Liver (tissue), 9 donors: ENCODE results near the gene PLXND1. TPM values are rescaled to one million over a fixed set of nuclear protein-coding genes. Genes with fewer than 3 reads are reported as not detected.

Source experiments
- DNase-seq: peaks from one replicate; pipeline ENCODE4 v3.0.0-alpha.2; 2017; ENCODE audit warnings: low spot score
- H3K27ac ChIP-seq, 2 donors: one replicate each; pipeline ENCODE4 v1.7.0; 2013; ENCODE audit warnings: inconsistent platforms in 2 of 2, low read length in 2 of 2, control low read depth in 1 of 2, low read depth in 1 of 2, mild to moderate bottlenecking in 1 of 2
- H3K27me3 ChIP-seq, 4 donors: one replicate each; pipeline versions ENCODE4 v1.6.1 to v1.7.0; 2013; ENCODE audit warnings: low read length in 3 of 4, inconsistent platforms in 1 of 4, mild to moderate bottlenecking in 1 of 4, moderate library complexity in 1 of 4; ENCODE audit not compliant: control insufficient read depth in 4 of 4, insufficient read depth in 4 of 4
- H3K36me3 ChIP-seq, 4 donors: one replicate each; pipeline versions ENCODE4 v1.6.1 to v1.7.0; 2013; ENCODE audit warnings: low read length in 3 of 4, mild to moderate bottlenecking in 3 of 4, low read depth in 1 of 4, moderate library complexity in 1 of 4; ENCODE audit not compliant: control insufficient read depth in 4 of 4, insufficient read depth in 3 of 4
- H3K4me1 ChIP-seq, 4 donors: one replicate each; pipeline versions ENCODE4 v1.6.1 to v1.7.0; 2013; ENCODE audit warnings: low read length in 3 of 4, mild to moderate bottlenecking in 3 of 4, moderate library complexity in 1 of 4; ENCODE audit not compliant: control insufficient read depth in 4 of 4, insufficient read depth in 4 of 4
- H3K4me3 ChIP-seq, 3 donors: one replicate each; pipeline versions ENCODE4 v1.6.1 to v1.7.0; 2013; ENCODE audit warnings: low read length in 3 of 3, control low read depth in 1 of 3, low read depth in 1 of 3, mild to moderate bottlenecking in 1 of 3
- H3K9ac ChIP-seq, 2 donors: one replicate each; pipeline ENCODE4 v1.7.0; 2013; ENCODE audit warnings: low read length in 2 of 2, mild to moderate bottlenecking in 2 of 2, moderate library complexity in 2 of 2, control low read depth in 1 of 2, low read depth in 1 of 2
- H3K9me3 ChIP-seq, 4 donors: one replicate each; pipeline versions ENCODE4 v1.6.1 to v1.7.0; 2013; ENCODE audit warnings: low read length in 3 of 4; ENCODE audit not compliant: control insufficient read depth in 4 of 4
- EGR1 ChIP-seq, 2 donors: IDR thresholded peaks; 2 replicates each; pipeline ENCODE4 v1.6.1; 2016 to 2018; ENCODE audit warnings: antibody characterized with exemption in 2 of 2, low read depth in 2 of 2
- FOXA2 ChIP-seq: IDR thresholded peaks from 2 replicates; pipeline ENCODE4 v1.6.1; 2016; ENCODE audit warnings: antibody characterized with exemption
- GABPA ChIP-seq, 2 donors: IDR thresholded peaks in 1 of 2; conservative IDR thresholded peaks in 1 of 2; 2 replicates each; pipeline ENCODE4 v1.6.1; 2016; ENCODE audit warnings: antibody characterized with exemption in 2 of 2, mild to moderate bottlenecking in 1 of 2, moderate library complexity in 1 of 2
- HNF4A ChIP-seq, 2 donors: conservative IDR thresholded peaks; 2 replicates each; pipeline ENCODE4 v1.6.1; 2016; ENCODE audit warnings: antibody characterized with exemption in 2 of 2, mild to moderate bottlenecking in 2 of 2
- HNF4G ChIP-seq: IDR thresholded peaks from 2 replicates; pipeline ENCODE4 v1.6.1; 2016; ENCODE audit warnings: antibody characterized with exemption
- JUND ChIP-seq, 2 donors: IDR thresholded peaks; 2 replicates each; pipeline ENCODE4 v1.6.1; 2016; ENCODE audit warnings: antibody characterized with exemption in 2 of 2
- NR2F2 ChIP-seq: IDR thresholded peaks from 2 replicates; pipeline ENCODE4 v1.6.1; 2016; ENCODE audit warnings: antibody characterized with exemption
- RAD21 ChIP-seq, 2 donors: IDR thresholded peaks; 2 replicates each; pipeline ENCODE4 v1.6.1; 2016; ENCODE audit warnings: antibody characterized with exemption in 2 of 2, mild to moderate bottlenecking in 2 of 2
- RXRA ChIP-seq, 2 donors: IDR thresholded peaks; 2 replicates each; pipeline ENCODE4 v1.6.1; 2017 to 2018; ENCODE audit warnings: antibody characterized with exemption in 2 of 2, mild to moderate bottlenecking in 1 of 2
- SP1 ChIP-seq: IDR thresholded peaks from 2 replicates; pipeline ENCODE4 v1.6.1; 2018; ENCODE audit warnings: antibody characterized with exemption, mild to moderate bottlenecking
- TAF1 ChIP-seq: conservative IDR thresholded peaks from 2 replicates; pipeline ENCODE4 v1.6.1; 2016; ENCODE audit warnings: antibody characterized with exemption, mild to moderate bottlenecking
- YY1 ChIP-seq: IDR thresholded peaks from 2 replicates; pipeline ENCODE4 v1.6.1; 2016; ENCODE audit warnings: antibody characterized with exemption, mild to moderate bottlenecking
- WGBS: extraction: QIAGEN DNeasy Blood & Tissue Kit; methylation state at CpG from one replicate; pipeline ENCODE4 v1.1.7; 2013; 5-methylcytosine and 5-hydroxymethylcytosine counted together
- polyA plus RNA-seq, 2 donors: library from polyadenylated mRNA; stranded (reverse) in 1 of 2; unstranded in 1 of 2; fragments of 200-250 nt in 1 of 2; fragments of >200 nt in 1 of 2; fragmentation: Nextera tagmentation in 1 of 2; extraction: Ambion mirVana in 1 of 2; gene quantifications; one replicate each; pipeline versions ENCODE4 v1.2.1 to v1.2.3, GENCODE V29; 2013 to 2015
- total RNA-seq, 2 donors: library from RNA; depleted of rRNA; stranded (reverse); fragments of >200 nt; gene quantifications; one replicate each; pipeline ENCODE4 v1.2.3, GENCODE V29; 2014
- TF ChIP-seq, protein P1 (sequence below): IDR thresholded peaks from 2 replicates; pipeline ENCODE4 v1.6.1; 2016; ENCODE audit warnings: antibody characterized with exemption
- TF ChIP-seq, protein P2 (sequence below): IDR thresholded peaks from 2 replicates; pipeline ENCODE4 v1.6.1; 2016; ENCODE audit warnings: antibody characterized with exemption
- TF ChIP-seq, protein P3 (sequence below): IDR thresholded peaks from 2 replicates; pipeline ENCODE4 v1.6.1; 2016; ENCODE audit warnings: antibody characterized with exemption, mild to moderate bottlenecking
- TF ChIP-seq, protein P4 (sequence below): fragments of 150-350 bp; IDR thresholded peaks from 2 replicates; pipeline ENCODE4 v1.5.1; 2017; ENCODE audit warnings: improper control_type of control experiment, low read depth, low read length; ENCODE audit not compliant: missing input control
- donor health status: healthy.
- donor health status: healthy.
- donor health status: healthy.
- donor health status: healthy.
- donor health status: healthy.

The PLXND1 gene
- total and polyA plus RNA-seq, 4 donors, result 10.4 to 50.2 (median 32.8) TPM

DNA sequence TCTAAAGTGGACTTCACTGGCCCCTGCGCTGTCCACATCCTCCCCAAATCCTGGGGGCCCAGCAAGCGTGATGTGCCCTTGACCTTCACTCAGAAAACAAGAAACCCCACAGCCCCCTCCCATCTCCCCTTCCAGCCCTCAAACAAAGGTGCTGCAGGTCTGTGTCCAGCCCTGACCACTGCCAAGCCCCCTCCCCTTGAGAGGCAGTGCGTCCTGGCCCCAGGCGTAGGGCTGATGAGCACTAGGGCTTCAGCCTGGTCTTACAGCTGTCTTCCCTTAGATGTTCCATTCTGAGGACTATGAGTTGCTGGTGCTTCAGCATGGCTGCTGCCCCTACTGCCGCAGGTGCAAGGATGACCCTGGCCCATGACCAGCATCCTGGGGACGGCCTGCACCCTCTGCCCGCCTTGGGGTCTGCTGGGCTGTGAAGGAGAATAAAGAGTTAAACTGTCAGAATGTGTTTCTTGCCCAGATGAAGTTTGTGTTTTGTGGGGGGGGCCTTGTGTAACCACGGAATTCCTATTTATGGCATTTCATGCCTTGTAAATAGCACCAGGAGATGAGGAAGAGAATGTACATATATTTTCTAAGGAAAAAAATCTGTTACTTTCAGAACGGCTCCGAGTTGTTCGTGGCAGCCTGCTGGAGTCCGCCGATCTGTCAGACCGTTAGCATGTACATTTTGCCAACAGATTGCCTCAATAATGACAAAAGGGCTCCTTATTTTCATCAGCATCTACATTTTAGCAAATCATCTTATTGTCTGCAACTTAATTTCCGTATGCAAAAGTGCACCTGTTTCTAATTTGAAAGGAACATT, 86.4 kb downstream of the PLXND1 start:
- no peak overlapping the region for H3K27ac ChIP-seq
- no peak for DNase-seq
- no peaks in the 10 kb centered on the region for H3K4me1 ChIP-seq
- 96% methylated on average over 15 of the region's 15 CpGs for whole genome bisulfite sequencing
- TF ChIP-seq SP1, result no peak
- TF ChIP-seq TAF1, result no peak
- no peak for TF ChIP-seq EGR1 (IDR thresholded peaks at IDR 0.05; ENCODE audit: low read depth in 2 of 2)
- TF ChIP-seq HNF4A (conservative IDR thresholded peaks at IDR 0.05), result no peak
- TF ChIP-seq, protein P1, sequence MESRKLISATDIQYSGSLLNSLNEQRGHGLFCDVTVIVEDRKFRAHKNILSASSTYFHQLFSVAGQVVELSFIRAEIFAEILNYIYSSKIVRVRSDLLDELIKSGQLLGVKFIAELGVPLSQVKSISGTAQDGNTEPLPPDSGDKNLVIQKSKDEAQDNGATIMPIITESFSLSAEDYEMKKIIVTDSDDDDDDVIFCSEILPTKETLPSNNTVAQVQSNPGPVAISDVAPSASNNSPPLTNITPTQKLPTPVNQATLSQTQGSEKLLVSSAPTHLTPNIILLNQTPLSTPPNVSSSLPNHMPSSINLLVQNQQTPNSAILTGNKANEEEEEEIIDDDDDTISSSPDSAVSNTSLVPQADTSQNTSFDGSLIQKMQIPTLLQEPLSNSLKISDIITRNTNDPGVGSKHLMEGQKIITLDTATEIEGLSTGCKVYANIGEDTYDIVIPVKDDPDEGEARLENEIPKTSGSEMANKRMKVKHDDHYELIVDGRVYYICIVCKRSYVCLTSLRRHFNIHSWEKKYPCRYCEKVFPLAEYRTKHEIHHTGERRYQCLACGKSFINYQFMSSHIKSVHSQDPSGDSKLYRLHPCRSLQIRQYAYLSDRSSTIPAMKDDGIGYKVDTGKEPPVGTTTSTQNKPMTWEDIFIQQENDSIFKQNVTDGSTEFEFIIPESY, result no peak
- TF ChIP-seq, protein P2, sequence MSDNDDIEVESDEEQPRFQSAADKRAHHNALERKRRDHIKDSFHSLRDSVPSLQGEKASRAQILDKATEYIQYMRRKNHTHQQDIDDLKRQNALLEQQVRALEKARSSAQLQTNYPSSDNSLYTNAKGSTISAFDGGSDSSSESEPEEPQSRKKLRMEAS, result no peak
- no peak for TF ChIP-seq GABPA (IDR thresholded peaks at IDR 0.05 in 1 of 2, conservative IDR thresholded peaks at IDR 0.05 in 1 of 2)
- no peak for TF ChIP-seq FOXA2
- TF ChIP-seq NR2F2, result no peak
- TF ChIP-seq, protein P3, sequence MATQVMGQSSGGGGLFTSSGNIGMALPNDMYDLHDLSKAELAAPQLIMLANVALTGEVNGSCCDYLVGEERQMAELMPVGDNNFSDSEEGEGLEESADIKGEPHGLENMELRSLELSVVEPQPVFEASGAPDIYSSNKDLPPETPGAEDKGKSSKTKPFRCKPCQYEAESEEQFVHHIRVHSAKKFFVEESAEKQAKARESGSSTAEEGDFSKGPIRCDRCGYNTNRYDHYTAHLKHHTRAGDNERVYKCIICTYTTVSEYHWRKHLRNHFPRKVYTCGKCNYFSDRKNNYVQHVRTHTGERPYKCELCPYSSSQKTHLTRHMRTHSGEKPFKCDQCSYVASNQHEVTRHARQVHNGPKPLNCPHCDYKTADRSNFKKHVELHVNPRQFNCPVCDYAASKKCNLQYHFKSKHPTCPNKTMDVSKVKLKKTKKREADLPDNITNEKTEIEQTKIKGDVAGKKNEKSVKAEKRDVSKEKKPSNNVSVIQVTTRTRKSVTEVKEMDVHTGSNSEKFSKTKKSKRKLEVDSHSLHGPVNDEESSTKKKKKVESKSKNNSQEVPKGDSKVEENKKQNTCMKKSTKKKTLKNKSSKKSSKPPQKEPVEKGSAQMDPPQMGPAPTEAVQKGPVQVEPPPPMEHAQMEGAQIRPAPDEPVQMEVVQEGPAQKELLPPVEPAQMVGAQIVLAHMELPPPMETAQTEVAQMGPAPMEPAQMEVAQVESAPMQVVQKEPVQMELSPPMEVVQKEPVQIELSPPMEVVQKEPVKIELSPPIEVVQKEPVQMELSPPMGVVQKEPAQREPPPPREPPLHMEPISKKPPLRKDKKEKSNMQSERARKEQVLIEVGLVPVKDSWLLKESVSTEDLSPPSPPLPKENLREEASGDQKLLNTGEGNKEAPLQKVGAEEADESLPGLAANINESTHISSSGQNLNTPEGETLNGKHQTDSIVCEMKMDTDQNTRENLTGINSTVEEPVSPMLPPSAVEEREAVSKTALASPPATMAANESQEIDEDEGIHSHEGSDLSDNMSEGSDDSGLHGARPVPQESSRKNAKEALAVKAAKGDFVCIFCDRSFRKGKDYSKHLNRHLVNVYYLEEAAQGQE, result no peak
- TF ChIP-seq, protein P4, sequence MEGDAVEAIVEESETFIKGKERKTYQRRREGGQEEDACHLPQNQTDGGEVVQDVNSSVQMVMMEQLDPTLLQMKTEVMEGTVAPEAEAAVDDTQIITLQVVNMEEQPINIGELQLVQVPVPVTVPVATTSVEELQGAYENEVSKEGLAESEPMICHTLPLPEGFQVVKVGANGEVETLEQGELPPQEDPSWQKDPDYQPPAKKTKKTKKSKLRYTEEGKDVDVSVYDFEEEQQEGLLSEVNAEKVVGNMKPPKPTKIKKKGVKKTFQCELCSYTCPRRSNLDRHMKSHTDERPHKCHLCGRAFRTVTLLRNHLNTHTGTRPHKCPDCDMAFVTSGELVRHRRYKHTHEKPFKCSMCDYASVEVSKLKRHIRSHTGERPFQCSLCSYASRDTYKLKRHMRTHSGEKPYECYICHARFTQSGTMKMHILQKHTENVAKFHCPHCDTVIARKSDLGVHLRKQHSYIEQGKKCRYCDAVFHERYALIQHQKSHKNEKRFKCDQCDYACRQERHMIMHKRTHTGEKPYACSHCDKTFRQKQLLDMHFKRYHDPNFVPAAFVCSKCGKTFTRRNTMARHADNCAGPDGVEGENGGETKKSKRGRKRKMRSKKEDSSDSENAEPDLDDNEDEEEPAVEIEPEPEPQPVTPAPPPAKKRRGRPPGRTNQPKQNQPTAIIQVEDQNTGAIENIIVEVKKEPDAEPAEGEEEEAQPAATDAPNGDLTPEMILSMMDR, result no peak
- no peak for TF ChIP-seq RXRA (IDR thresholded peaks at IDR 0.05)
- TF ChIP-seq RAD21 (IDR thresholded peaks at IDR 0.05), result no peak
- TF ChIP-seq HNF4G, result no peak
- TF ChIP-seq JUND (IDR thresholded peaks at IDR 0.05), result no peak
- no peak for TF ChIP-seq YY1
- no peak overlapping the region for H3K9ac ChIP-seq
- H3K27me3 ChIP-seq, result no peaks in the 10 kb centered on the region
- H3K9me3 ChIP-seq, result no peaks in the 10 kb centered on the region
- no peak overlapping the region for H3K4me3 ChIP-seq
- peaks cover 0 to 4% (median 0%) of the 10 kb centered on the region in 4 donors for H3K36me3 ChIP-seq
